SK-N-MC (cell line): ENCODE results near the gene ERMAP.

Experiments used
- EZH2 ChIP-seq: fragments of 200-600 bp; sonication (generic); IDR thresholded peaks from one replicate; pipeline ENCODE4 v1.6.1; 2017; ENCODE audit warnings: antibody characterized with exemption
- POLR2AphosphoS5 ChIP-seq: IDR thresholded peaks from 2 replicates; pipeline ENCODE4 v1.6.1; 2012; ENCODE audit warnings: mild to moderate bottlenecking, low read depth, low read length, borderline replicate concordance

DNA sequence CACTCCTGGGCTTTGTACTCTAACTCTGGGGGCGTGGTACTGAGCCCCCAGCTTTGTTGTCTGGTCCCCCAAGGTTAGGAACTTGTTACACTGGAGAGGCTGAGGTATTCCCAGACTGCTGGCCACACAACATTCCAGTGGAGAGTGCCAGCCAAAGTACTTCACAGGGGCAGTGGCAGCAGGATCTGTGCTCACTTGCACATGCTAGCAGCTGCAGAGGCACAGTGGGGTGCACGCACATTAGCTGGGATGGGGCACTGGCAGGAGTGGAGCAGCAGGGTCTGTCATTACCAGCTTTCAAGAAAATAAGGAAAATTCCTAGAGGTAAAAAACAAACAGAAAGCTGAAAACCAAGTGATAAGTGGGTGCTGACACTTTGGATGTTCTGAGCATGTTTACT is 60.5 kb downstream of the ERMAP start:
- TF ChIP-seq POLR2AphosphoS5 (no peak), EZH2 (no peak)
